Breast epithelium (tissue), 4 donors: Measurements from ENCODE around the gene CNTD1. TPM values are rescaled to one million over a fixed set of nuclear protein-coding genes. Genes with fewer than 3 reads are reported as not detected.
A peak's percentile ranks its signal among the peaks of the same experiment; 100 is the strongest.

ENCODE experiments used
- DNase-seq, 2 donors: peaks; one replicate each; pipeline ENCODE4 v3.0.0-alpha.2; 2019; ENCODE audit warnings: low spot score in 2 of 2
- H3K27ac ChIP-seq, 2 donors: fragments of 200-600 bp; sonication (generic) in 1 of 2; one replicate each; pipeline ENCODE4 v1.5.1; 2016 to 2019; ENCODE audit warnings: mild to moderate bottlenecking in 1 of 2
- H3K27me3 ChIP-seq, 2 donors: fragments of 200-600 bp; sonication (generic) in 1 of 2; one replicate each; pipeline versions ENCODE4 v1.5.1 to v1.6.0; 2017 to 2019; ENCODE audit warnings: control low read depth in 1 of 2, mild to moderate bottlenecking in 1 of 2
- H3K36me3 ChIP-seq: fragments of 200-600 bp; one replicate; pipeline ENCODE4 v1.5.1; 2019
- H3K4me1 ChIP-seq, 2 donors: fragments of 200-600 bp; sonication (generic); one replicate each; pipeline ENCODE4 v1.5.1; 2016 to 2019; ENCODE audit warnings: control low read depth in 1 of 2
- H3K4me3 ChIP-seq, 3 donors: fragments of 200-600 bp; sonication (generic); 1 replicate in 2 of 3; 2 replicates in 1 of 3; pipeline ENCODE4 v1.5.1; 2016 to 2019; ENCODE audit warnings: mild to moderate bottlenecking in 3 of 3, moderate library complexity in 2 of 3
- H3K9me3 ChIP-seq, 2 donors: fragments of 200-600 bp; sonication (generic) in 1 of 2; one replicate each; pipeline ENCODE4 v1.5.1; 2016 to 2019; ENCODE audit warnings: control low read depth in 1 of 2
- CTCF ChIP-seq, 3 donors: fragments of 450-650 bp; IDR thresholded peaks; one replicate each; pipeline ENCODE4 v1.5.1; 2016 to 2017; ENCODE audit warnings: antibody characterized with exemption in 3 of 3, mild to moderate bottlenecking in 3 of 3, moderate library complexity in 3 of 3
- POLR2A ChIP-seq: fragments of 450-650 bp; IDR thresholded peaks from one replicate; pipeline ENCODE4 v1.6.1; 2016; ENCODE audit warnings: antibody characterized with exemption, mild to moderate bottlenecking, moderate library complexity
- POLR2AphosphoS5 ChIP-seq, 3 donors: sonication (generic); formaldehyde crosslinking; IDR thresholded peaks; one replicate each; pipeline ENCODE4 v1.6.1; 2017; ENCODE audit warnings: antibody characterized with exemption in 3 of 3
- intact Hi-C: fragments of 100-400 bp; cut with DNase I; formaldehyde crosslinking; loops from one replicate; pipeline ENCODE4 v1.15.1; 2023; ENCODE audit warnings: low total_unique reads
- total RNA-seq, 3 donors: library from RNA; depleted of rRNA; stranded (reverse); fragments of >200 nt; gene quantifications; one replicate each; pipeline ENCODE4 v1.1.0, GENCODE V29; 2016

Gene CNTD1
- total RNA-seq, 3 donors from 2014 or later: 0.59 TPM; not detected in 2

- H3K4me3 ChIP-seq: no peak overlapping the region
- DNase-seq: no peak
- TF ChIP-seq CTCF (IDR thresholded peaks at IDR 0.05) (no peak), POLR2AphosphoS5 (IDR thresholded peaks at IDR 0.05) (no peak), POLR2A (no peak)
- no peak overlapping the region for H3K27ac ChIP-seq
- peaks cover 0 to 3% of the 10 kb centered on the region in 2 donors for H3K4me1 ChIP-seq
- no peaks in the 10 kb centered on the region for H3K9me3 ChIP-seq
- no peaks in the 10 kb centered on the region for H3K27me3 ChIP-seq
- no peaks in the 10 kb centered on the region for H3K36me3 ChIP-seq
- intact Hi-C loops: no loop called here
These were observed 28.8 kb downstream of the CNTD1 start for GRCh38 chr17:42827472-42827871.

DNA sequence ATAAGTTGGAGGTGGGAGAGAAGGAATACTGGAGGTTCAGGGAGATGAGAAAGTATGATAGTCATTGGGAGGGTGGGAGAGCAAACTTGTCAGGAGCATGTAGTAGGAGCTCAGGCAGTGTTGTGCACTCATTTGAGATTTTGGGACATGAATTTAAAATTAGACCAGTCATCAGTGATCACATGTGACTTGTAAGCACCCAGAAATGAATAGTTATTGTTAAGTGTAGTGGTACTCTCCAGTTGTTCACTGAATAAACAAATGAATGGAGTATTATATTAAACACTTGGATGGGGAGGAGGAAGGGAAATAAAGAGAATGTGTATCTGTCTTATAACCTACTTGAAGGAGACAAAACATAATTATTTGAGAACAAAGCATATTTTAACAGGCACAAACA, 32.3 kb downstream of the CNTD1 start:
- no peaks in the 10 kb centered on the region for H3K4me1 ChIP-seq
- intact Hi-C loops: no loop called here
- DNase-seq: no peak
- H3K9me3 ChIP-seq: no peaks in the 10 kb centered on the region
- H3K36me3 ChIP-seq: no peaks in the 10 kb centered on the region
- TF ChIP-seq CTCF (IDR thresholded peaks at IDR 0.05): no peak
- no peak for TF ChIP-seq POLR2A
- TF ChIP-seq POLR2AphosphoS5 (IDR thresholded peaks at IDR 0.05): no peak
- H3K4me3 ChIP-seq: no peak overlapping the region
- H3K27ac ChIP-seq: no peak overlapping the region
- H3K27me3 ChIP-seq: no peaks in the 10 kb centered on the region

GRCh38 chr17:42832213-42832933, 33.7 kb downstream of the CNTD1 start:
- H3K9me3 ChIP-seq: no peaks in the 10 kb centered on the region
- no peaks in the 10 kb centered on the region for H3K27me3 ChIP-seq
- no peak for DNase-seq
- peak overlapping the region; percentile 94 for H3K27ac ChIP-seq
- intact Hi-C loops: no loop called here
- peak overlapping the region; percentile 69 to 93 (median 73) for H3K4me3 ChIP-seq
- no peaks in the 10 kb centered on the region for H3K36me3 ChIP-seq
- no peaks in the 10 kb centered on the region for H3K4me1 ChIP-seq
- TF ChIP-seq CTCF (IDR thresholded peaks at IDR 0.05) (no peak), POLR2AphosphoS5 (IDR thresholded peaks at IDR 0.05) (no peak), POLR2A (no peak)

GRCh38 chr17:42832934-42833766, 34.5 kb downstream of the CNTD1 start, which contains the start of gene PSME3:
Gene PSME3 (plus strand): TSS chr17:42833397. CDS start chr17:42833632, 235 bp downstream.
- DNase-seq: peak; percentile 79 to 85
- intact Hi-C loops: no loop called here
- TF ChIP-seq POLR2A (peak; percentile 87), POLR2AphosphoS5 (IDR thresholded peaks at IDR 0.05) (peak; percentile 97 to 98 (median 98)), CTCF (IDR thresholded peaks at IDR 0.05) (peak in 1 of 3 donors; percentile 9)
- no peaks in the 10 kb centered on the region for H3K36me3 ChIP-seq
- H3K9me3 ChIP-seq: no peaks in the 10 kb centered on the region
- no peaks in the 10 kb centered on the region for H3K27me3 ChIP-seq
- peak within 1 kb of the TSS; percentile 69 to 93 (median 73) for H3K4me3 ChIP-seq
- no peaks in the 10 kb centered on the region for H3K4me1 ChIP-seq
- peak within 1 kb of the TSS; percentile 94 for H3K27ac ChIP-seq
